NCI-H2196 (cell line): Measurements from ENCODE around the gene WDR33.
"Not testable (repeated sequence)": the region's sequence is repeated elsewhere in the genome, so short reads cannot be mapped to it uniquely, and the experiment has no call there.

Source experiments
- DNase-seq: peaks from one replicate; lab custom pipeline; 2025; ENCODE audit not compliant: unreplicated experiment; lab: John Stamatoyannopoulos, UW

The WDR33 gene

DNA sequence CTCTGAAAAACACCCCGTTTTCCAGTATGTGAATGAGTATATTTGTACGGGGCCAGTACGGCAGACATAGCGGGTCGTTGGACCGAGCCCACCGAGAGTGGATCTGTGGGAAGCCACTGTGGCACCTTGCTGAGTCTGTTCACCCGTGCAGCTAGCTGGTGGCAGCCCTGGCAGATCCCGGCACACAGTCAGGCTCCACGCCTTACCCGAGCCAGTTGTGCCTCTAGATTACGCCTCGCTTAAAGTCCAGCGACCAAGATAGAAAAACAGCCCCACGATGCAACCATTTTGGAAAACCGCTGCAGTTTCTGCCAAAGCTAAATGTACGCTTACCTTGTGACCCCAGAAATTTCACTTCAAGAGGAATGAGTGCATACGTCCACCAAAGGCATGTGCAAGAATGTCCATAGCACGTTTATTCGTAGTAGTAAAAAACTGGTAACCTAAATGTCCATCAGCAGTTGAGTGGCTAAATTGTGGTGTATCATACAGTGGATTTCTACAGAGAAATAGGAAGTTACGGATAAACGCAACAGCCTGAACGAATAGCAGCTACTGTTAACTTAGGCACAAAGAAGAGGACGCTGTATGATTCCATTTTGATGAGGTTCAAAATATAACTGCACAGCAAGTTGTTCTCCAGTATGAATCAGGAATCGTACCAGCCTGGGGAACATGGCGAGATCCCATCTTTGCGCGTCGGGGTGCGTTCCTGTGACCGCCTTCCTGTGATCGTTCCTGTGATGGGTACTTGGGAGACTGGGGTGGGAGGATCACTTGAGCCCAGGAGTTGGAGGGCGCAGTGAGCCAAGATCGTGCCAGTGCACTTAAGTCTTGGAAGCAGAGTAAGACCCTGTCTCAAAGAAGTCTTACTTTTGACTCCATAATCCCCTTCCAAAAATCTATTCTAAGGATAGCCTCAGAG, 688 bp upstream of the WDR33 start:
- no peak for DNase-seq

DNA sequence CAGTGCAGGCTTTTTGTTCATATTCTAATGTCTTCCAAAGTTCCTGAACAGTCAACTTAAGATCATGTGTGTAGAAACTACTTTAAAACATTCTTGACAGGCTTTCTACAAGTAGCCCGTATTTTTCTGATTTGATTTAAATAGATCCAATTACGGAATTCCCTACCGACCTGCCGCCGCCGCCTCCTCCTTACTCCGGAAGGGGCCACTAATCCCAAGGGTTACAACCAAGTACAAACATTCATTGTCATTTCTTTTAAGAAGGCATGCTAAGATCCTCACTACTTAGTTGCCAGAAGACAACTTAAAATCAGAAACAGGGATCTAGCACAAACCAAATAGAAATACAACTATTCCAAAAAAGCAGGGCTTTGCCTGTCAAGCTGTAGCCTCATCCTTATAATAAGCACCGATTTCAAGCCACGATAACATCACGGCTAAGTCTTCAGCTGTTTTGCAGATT, 784 bp downstream of the WDR33 start:
- no peak for DNase-seq

DNA sequence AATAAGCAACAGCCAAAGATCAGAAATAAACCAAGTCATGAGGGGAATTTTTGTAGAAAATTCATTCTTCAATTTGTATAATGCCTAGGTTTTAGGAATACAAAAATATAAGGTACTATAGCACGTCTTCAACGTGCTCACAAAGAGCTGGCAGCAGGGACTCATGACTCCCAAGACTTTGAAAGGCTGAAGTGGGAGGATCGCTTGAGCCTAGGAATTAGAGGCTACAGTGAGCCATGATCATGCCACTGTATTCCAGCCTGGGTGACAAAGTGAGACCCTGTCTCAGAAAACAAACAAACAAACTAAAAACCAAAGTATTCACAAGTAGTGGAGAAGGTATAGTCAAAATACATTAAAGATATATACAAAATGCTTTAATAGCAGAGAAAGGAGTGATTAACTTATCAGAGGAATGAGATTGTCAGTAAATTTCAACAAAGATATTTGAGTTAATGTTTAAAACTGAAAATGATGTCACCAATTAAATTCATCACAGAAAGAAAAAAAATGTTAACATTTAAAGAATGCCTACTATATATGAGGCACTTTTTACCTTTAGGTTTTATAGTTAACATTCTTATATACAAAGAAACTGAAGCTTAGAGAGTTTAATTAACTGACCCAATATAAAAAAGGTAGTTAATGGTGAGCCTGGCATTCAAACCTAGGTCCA, 3.2 kb downstream of the WDR33 start:
- DNase-seq, result no peak

DNA sequence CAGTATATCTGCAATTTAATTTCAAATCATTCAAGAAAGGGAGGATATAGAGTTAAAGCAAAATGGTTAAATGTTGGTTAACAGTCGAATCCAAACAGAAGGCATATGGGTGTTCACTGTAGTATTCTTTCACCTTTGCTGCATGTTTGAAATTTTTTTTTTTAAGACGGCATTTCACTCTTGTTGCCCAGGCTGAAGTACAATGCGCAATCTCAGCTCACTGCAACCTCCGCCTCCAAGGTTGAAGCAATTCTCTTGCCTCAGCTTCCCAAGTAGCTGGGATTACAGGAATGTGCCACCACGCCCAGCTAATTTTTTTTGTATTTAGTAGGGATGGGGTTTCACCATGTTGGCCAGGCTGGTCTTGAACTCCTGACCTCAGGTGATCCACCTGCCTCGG, 4.1 kb downstream of the WDR33 start:
- DNase-seq, result not testable (repeated sequence)

DNA sequence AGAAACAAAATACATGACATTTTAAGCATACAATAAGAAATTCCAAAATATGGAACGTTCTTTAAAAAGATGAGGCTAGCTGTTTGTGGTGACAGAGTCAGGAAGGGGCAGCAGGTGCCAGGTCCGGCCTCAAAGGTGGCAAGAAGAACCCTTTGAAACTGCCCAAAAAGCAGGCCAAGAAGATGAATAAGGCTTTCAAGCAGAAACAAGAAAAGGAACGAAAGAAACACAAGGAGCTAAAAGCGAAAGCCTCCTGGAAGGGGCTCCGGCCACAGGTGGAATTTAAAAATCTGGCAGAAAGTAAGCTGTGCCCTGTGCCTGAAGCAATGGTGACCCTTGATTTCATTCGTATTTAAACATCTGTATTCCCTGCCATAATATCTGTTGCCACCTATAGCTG, 5.5 kb downstream of the WDR33 start:
- DNase-seq, result no peak

DNA sequence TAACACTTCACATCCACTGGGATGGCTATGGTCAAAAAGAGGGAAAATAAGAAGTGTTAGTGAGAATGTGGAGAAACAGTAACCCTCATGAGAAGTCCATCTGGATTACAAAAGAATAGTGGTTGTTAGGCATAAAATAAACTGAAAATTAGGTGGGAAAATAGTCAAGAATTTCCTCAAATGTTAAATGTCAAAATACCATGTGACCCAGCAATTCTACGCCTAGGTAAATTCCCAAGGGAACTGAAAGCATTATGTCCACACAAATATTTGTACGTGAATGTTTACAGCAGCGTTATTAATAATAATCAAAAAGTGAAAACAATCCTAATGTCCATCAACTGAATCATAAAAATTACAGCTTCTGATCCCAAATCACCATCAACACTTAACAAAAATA, 11.0 kb downstream of the WDR33 start:
- no peak for DNase-seq

DNA sequence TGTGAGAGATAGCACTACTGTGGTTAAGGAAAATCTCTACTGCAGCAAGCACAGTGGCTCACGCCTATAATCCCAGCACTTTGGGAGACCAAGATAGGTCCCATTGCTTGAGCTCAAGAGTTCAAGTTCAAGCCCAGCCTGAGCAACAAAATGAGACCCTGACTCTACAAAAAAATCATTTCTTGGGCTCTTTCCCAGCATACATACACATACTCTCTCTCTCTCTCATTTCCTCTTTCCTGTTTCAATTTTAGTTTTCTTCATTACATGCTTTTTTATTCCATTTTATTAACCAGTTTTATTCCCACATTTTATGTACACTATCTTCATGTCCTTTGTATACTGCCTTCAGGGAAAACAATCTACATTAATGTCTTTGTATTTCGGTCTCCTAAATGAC, 14.6 kb downstream of the WDR33 start:
- no peak for DNase-seq

DNA sequence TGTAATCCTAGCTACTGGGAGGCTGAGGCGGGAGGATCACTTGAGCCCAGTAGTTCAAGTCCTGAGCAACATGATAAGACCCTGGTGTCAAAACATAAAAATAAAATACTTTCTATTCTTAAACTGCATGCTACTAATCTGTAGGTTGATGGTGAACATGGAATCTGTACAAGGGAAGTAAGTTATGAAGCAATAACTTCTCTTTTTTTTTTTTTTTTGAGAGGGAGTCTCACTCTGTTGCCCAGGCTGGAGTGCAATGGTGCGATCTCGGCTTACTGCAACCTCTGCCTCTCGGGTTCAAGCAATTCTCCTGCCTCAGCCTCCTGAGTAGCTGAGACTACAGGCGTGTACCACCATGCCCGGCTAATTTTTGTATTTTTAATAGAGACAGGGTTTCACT, 16.1 kb downstream of the WDR33 start:
- DNase-seq, result not testable (repeated sequence)

DNA sequence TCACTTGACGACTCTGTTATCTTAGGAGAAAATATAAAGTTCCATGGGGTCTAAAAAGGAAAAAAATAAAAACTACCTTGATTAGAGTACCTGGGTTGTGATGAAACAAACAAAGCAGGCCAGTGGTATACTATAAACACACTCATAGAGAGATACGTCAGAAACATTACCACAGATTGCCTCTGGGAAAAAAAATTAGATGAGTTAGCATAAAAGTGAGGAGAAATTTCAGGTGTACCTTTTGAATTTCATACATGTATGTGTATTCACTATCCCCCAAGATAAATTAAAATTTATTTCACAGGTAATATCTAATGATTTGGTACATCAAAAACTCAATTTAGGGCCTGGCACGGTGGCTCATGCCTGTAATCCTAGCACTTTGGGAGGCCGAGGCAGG, 18.2 kb downstream of the WDR33 start:
- no peak for DNase-seq

DNA sequence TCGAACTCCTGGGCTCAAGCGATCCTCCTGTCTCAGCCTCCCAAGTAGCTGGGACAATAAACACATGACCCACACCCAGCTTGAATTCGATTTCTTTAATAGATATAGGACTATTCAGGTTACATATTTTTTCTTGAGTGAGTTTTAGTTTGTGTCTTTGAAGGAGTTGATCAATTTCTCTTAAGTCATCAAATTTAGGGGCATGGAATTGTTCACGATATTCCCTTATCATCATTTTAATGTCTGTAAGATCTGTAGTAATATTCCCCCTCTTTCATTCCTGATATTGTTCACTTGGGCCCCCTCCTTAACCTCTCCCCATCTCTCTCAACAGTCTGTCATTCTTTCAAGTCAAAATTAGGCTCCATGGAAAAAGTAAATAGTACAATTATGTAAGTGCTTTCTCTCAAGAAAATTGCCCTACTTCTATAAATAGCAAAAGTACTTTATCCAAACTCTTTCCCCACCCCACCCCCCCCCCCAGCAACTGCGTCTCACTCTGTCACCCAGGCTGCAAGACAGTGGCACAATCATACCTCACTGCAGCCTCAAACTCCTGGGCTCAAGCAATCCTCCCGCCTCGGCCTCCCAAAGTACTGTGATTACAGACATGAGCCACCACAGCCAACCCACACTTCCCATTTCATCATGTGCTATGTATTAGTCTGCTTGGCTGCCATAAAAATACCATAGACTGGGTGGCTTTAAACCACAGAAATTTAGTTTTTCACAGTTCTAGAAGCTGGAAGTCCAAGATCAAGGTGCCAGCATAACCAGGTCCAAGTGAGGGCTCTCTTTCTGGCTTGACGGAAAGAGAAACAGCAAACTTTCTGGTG, 20.1 kb downstream of the WDR33 start:
- DNase-seq, result no peak

DNA sequence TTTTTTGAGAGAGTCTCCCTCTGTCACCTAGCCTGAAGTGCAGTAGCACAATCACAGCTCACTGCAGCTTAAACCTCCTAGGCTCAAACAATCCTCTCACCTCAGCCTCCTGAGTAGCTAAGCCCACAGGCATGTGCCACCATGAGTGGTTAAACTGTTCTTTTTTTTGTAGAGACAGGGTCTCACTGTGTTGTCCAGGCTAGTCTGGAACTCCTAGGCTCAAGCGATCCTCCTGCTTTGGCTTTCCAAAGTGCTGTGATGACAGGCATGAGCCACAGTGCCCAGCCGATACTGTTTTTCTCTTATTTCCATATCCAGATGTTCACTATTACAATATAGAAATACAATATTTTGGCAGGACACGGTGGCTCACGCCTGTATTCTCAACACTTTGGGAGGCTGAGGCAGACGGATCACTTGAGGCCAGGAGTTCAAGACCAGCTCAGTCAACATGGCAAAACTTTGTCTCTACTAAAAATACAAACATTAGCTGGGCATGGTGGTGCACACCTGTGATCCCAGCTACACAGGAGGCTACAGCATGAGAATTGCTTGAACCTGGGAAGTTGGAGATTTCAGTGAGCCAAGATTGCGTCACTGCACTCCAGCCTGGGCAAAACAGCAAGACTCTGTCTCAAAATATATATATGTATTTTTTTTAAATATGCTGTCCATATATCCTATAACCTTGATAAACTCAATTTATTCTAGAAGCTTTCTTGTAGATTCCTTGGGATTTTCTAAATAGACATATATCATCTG, 24.7 kb downstream of the WDR33 start:
- DNase-seq, result no peak

DNA sequence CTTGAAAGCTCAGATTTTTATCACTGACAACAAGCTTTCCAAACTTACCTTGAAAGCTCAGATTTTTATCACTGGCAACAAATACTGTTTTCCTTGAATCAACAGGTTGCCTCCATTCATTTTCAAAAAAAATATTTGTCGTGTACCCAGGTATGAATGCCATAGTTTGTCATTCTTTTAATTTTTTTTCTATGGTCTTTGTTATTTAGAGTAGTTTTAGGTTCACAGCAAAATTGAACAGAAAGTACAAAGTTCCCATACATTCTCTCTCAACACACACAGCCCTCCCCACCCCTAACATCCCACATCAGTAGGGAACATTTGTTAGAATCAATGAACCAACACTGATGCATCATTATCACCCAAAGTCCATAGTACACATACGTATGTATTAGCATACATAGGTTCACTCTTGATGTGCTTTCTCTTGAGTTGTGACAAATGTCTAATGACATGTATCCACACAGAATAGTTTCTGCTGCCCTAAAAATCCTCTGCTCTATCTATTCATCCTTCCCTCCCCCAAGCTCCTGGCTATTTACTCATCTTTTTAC, 25.9 kb downstream of the WDR33 start:
- DNase-seq, result no peak

DNA sequence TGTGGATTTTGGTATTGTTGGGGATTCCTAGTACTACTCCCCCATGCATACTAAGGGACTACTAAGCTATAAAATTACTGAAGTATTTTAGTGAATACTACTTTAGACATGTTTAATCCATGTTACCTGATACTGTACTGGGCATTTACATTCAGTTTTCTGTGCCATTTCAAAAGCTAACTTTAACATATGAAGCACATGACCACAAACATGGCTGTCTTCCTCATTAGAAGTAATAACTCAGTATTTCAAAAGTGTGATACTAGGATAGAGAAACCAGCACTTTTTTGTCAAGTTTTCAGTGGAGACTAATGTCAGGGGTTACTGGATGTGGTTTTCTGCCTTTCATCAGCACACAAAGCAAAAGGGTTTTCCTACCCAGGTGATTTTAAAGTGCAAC, 27.9 kb downstream of the WDR33 start:
- no peak for DNase-seq

DNA sequence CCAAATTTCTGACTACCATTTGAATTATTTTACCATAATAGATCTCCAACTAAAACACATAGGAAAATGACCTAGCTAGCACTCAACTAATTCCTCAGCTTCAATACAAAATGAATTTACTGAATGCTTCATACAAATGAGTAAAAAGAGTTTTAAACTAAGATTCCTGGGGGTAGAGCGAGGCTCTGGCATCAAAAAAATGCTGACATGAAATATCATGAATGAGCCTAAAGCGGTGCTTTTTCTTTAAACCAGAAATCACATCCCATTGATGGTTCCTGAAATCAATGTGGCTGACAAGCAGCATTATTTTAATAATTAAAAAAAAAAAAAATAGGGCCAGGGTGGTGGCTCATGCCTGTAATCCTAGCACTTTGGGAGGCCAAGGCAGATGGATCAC, 32.1 kb downstream of the WDR33 start:
- DNase-seq, result no peak

DNA sequence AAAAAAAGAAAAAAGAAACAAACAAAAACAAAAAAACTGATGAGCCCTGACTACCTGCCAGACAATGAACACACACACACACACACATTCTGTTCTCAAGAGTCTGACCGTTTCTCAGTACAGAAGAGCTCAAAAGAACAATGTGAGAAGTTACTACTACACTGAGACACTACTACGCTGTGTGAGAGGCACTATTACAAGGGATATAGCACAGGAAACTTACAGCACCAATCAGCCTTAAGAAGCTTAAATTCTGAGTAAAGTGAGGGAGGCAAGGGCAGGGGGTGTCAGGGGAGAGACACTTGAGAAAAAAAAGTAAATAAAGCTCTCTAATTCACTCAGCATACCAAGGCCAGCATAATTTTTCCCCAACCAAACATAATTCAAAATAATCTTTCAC, 32.5 kb downstream of the WDR33 start:
- DNase-seq, result no peak

DNA sequence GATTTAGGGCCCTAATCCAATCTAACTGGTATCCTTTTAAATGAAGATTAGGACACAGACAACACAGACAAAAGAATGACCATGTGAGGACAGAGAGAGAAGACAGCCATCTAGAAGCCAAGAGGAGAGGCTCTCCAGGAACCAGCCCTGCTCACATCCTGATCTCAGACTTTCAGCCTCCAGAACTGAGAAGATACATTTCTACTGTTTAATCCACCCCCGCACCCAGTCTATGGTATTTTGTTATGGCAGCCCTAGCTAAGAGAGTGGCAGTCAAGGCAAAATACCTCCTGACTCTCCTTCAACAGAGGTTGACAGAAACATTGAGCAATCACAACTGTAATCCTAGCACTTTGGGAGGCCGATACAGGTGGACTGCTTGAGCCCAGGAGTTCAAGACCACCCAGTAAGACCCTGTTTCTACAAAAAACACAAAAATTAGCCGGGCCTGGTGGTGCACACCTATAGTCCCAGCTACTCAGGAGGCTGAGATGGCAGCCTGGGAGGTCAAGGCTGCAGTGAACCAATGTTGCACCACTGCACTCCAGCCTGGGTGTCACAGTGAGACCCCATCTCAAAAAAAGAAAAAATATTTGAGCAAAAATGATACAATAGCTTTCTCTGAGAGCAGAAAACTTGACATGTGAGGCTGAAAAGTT, 34.7 kb downstream of the WDR33 start:
- DNase-seq, result no peak

DNA sequence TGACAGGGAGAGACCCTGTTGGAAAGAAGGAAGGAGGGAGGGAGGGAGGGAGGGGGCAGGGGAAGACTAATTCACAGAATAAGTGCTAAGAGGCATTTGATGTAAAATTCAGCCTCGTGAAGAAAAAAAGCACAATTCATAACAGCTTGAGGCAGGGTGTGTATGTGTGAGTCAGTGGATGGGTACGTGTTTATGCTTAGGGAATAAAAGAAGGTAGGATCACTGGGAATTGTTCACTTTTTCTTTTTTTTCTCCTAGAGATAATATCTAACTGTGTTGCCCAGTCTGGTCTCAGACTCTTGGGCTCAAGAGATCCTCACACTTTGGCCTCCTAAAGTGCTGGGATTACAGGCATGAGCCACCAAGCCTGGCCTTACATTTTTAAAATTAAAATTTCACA, 39.2 kb downstream of the WDR33 start:
- DNase-seq, result no peak

DNA sequence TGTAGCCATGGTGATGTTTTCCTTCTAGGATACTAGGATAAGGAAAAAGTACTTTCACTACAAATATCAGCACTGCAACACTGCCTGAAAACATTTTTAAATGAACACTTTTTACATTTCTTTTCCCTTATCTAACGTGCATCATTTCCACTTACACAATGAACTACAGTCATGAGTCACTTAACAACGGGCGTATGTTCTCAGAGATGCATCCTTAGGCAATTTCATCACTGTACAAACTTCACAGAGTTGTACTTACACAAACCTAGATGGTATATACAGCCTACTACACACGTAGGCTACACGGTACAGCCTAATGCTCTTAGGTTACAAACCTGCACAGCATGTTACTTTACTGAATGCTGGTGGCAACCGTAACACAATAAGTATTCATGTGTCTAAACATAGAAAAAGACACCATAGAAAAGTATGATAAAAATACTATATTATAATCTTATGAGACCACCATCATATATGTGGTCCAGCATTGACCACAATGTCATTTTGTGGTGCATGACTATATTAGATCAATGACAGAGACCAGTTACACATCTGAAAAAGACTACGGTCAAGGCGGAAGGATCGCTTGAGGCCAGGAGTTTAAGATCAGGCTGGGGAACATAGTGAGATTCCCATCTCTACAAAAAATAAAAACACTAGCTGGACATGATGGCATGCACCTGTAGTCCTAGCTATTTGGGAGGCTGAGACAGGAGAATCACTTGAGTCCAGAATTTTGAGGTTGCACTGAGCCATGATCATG, 39.8 kb downstream of the WDR33 start:
- no peak for DNase-seq

DNA sequence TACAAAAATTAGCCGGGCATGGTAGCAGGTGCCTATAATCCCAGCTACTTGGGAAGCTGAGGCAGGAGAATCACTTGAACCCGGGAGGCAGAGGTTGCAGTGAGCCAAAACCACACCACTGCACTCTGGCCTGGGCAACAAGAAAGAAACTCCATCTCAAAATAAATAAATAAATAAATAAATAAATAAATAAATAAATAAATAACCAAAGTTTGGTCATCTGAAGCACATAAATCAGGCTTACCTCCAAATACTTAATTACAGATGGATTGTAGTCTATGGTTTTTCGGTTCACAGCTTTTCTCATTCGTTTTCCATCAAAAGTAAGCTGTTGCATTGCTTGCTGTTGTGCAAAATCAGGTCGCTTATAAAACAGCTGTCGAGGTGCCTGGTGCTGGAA, 40.4 kb downstream of the WDR33 start:
- DNase-seq, result not testable (repeated sequence)
